NT2/D1 (cell line): ENCODE results near the gene PTGIR.

ENCODE experiments used
- SUZ12 ChIP-seq: IDR thresholded peaks from 2 replicates; pipeline ENCODE4 v1.6.1; 2011; ENCODE audit not compliant: insufficient read length, insufficient read depth; ENCODE audit errors: extremely low read depth
- ZNF274 ChIP-seq: IDR thresholded peaks from 2 replicates; pipeline ENCODE4 v1.6.1; 2011; ENCODE audit warnings: mild to moderate bottlenecking, low read depth, low read length

DNA sequence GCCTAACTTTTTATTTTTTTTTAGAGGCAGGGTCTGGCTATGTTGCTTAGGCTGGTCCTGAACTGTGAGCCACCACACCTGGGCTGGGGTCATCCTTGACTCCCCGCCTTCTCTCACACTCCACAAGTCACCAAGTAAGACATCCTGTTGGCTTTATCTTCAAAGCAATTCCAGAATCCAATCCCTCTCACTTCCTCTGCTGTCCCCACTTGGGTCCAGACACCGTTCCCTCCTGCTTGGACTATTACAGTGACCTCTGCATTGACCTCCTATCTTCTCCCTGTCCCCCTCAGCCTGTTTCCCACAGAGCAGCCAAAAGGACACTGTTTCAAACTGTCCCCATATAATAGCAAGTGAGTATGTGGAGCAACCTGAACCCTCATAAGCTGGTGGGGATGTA, 15.8 kb upstream of the PTGIR start:
- TF ChIP-seq SUZ12 = no peak
- TF ChIP-seq ZNF274 = no peak
